VCaP (cell line): ENCODE data around the gene TFPT.

ENCODE experiments used
- H3K27ac ChIP-seq: fragments of 450-650 bp; 2 replicates; pipeline ENCODE4 v1.5.1; 2017
- CTCF ChIP-seq: fragments of 450-650 bp; conservative IDR thresholded peaks from 2 replicates; pipeline ENCODE4 v1.5.1; 2017; ENCODE audit warnings: mild to moderate bottlenecking, moderate library complexity

TFPT gene

GRCh38 chr19:54136086-54136863, 20.8 kb upstream of the TFPT start:
- H3K27ac ChIP-seq = peak overlapping the region; percentile 79
- no peak for TF ChIP-seq CTCF

GRCh38 chr19:54133957-54134590, 18.6 kb upstream of the TFPT start:
- TF ChIP-seq CTCF = no peak
- H3K27ac ChIP-seq = no peak overlapping the region; the same call in 1 of the 2 replicates

GRCh38 chr19:54133312-54133956, 18.0 kb upstream of the TFPT start:
- TF ChIP-seq CTCF = no peak
- 0 out of 2 replicates have a peak overlapping the region, but pooled peaks have one; percentile 28 for H3K27ac ChIP-seq

- no peak for TF ChIP-seq CTCF
- H3K27ac ChIP-seq = no peak overlapping the region
Measured at GRCh38 chr19:54129617-54129996, 14.2 kb upstream of the TFPT start.

GRCh38 chr19:54128796-54129616, 13.5 kb upstream of the TFPT start:
- no peak for TF ChIP-seq CTCF
- H3K27ac ChIP-seq = no peak overlapping the region

- no peak overlapping the region for H3K27ac ChIP-seq
- no peak for TF ChIP-seq CTCF
Measured at GRCh38 chr19:54128441-54128725, 12.9 kb upstream of the TFPT start.
